MM.1S (cell line): ENCODE data around the gene MOSPD3.
A peak's percentile ranks its signal among the peaks of the same experiment; 100 is the strongest.

Source experiments
- DNase-seq: peaks from one replicate; pipeline ENCODE4 v3.0.0-alpha.2; 2015
- H2AFZ ChIP-seq: fragments of 300-600 bp; sonication (generic); 2 replicates; pipeline ENCODE4 v1.6.0; 2016; ENCODE audit warnings: antibody characterized with exemption, low read length
- H3F3A ChIP-seq: fragments of 300-600 bp; sonication (generic); 2 replicates; pipeline ENCODE4 v1.6.1; 2016; ENCODE audit warnings: mild to moderate bottlenecking, antibody characterized with exemption, low read length, moderate library complexity, mixed read lengths; ENCODE audit not compliant: insufficient read depth
- H3K27ac ChIP-seq: fragments of 300-600 bp; sonication (generic); 2 replicates; pipeline ENCODE4 v1.5.1; 2016; ENCODE audit warnings: mild to moderate bottlenecking, low read length
- H3K27me3 ChIP-seq: fragments of 300-600 bp; sonication (generic); replicated peaks from 2 replicates; pipeline ENCODE4 v1.6.0; 2016; ENCODE audit warnings: low read length; ENCODE audit not compliant: insufficient read depth
- H3K36me3 ChIP-seq: fragments of 300-600 bp; sonication (generic); replicated peaks from 2 replicates; pipeline ENCODE4 v1.6.1; 2016; ENCODE audit warnings: mild to moderate bottlenecking, low read length, mixed read lengths; ENCODE audit not compliant: insufficient read depth
- H3K4me1 ChIP-seq: fragments of 300-600 bp; sonication (generic); 2 replicates; pipeline ENCODE4 v1.6.1; 2016; ENCODE audit warnings: low read length, mixed read lengths
- H3K4me2 ChIP-seq: fragments of 300-600 bp; sonication (generic); 2 replicates; pipeline ENCODE4 v1.6.0; 2016; ENCODE audit warnings: low read depth, low read length
- H3K4me3 ChIP-seq: fragments of 300-600 bp; sonication (generic); 2 replicates; pipeline ENCODE4 v1.5.1; 2016; ENCODE audit warnings: low read length, mixed read lengths
- H3K79me2 ChIP-seq: fragments of 300-600 bp; sonication (generic); 2 replicates; pipeline ENCODE4 v1.6.1; 2016; ENCODE audit warnings: mixed run types, low read length, mixed read lengths
- H3K9ac ChIP-seq: fragments of 300-600 bp; sonication (generic); 2 replicates; pipeline ENCODE4 v1.6.1; 2016; ENCODE audit warnings: low read length, mixed read lengths
- H3K9me2 ChIP-seq: fragments of 300-600 bp; sonication (generic); replicated peaks from 2 replicates; pipeline ENCODE4 v1.6.1; 2016; ENCODE audit warnings: mild to moderate bottlenecking, low read length, mixed read lengths; ENCODE audit not compliant: insufficient read depth
- H3K9me3 ChIP-seq: fragments of 300-600 bp; sonication (generic); replicated peaks from 2 replicates; pipeline ENCODE4 v1.6.1; 2016; ENCODE audit warnings: mild to moderate bottlenecking, low read length, mixed read lengths; ENCODE audit not compliant: insufficient read depth
- H4K20me1 ChIP-seq: fragments of 300-600 bp; sonication (generic); 2 replicates; pipeline ENCODE4 v1.6.1; 2016; ENCODE audit warnings: mild to moderate bottlenecking, low read length, moderate library complexity, mixed read lengths; ENCODE audit not compliant: insufficient read depth
- EZH2 ChIP-seq: fragments of 300-600 bp; sonication (generic); optimal IDR thresholded peaks from 2 replicates; pipeline ENCODE3; 2017; ENCODE audit warnings: low read depth, mild to moderate bottlenecking, antibody characterized with exemption, low read length, mixed read lengths
- EZH2phosphoT487 ChIP-seq: fragments of 300-600 bp; sonication (generic); IDR thresholded peaks from 2 replicates; pipeline ENCODE4 v1.6.1; 2018; ENCODE audit warnings: antibody characterized with exemption, low read length
- TF ChIP-seq, protein P1 (sequence below): fragments of 300-600 bp; sonication (generic); IDR thresholded peaks from 2 replicates; pipeline ENCODE4 v1.5.1; 2016; ENCODE audit warnings: antibody characterized with exemption, low read length, mixed read lengths

MOSPD3 gene

DNA sequence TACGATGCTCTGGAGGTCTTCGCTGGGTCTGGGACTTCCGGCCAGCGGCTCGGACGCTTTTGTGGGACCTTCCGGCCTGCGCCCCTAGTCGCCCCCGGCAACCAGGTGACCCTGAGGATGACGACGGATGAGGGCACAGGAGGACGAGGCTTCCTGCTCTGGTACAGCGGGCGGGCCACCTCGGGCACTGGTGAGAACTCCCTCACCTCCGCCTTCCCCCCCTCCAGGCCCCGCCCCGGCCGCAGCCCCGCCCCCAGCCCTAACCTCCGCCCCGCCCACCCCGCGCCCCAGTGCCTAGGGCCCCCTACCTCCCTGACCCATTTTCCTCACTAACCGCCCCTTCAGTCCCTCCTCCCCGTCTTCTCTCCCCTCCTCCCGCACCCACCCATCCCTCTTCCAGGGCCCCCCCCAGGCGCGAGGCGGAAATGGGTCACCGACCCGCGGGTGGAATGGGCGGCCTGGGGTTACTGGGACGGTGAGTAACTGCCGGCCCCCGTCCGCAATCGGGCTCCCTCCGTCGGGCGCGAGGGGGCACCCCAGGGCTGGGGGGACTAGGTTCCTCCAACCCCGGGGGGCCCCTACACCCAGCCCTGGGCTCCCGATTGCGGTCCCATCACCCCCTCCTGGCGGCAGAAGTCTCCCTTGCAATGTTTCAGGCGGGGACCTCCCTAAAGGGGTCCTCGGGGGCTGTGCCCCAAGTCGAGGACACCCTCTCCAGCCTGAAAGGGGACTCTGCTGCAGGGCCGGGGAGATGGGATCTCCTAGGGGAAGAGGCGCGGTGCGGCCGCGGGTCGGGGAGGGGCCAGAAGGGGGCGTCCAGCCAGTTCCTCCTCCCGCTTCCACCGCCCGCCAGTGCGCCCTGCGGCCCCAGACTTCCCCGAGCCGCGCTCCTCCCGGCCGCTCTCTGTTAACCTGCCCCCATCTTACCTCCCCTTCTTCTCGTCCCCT, 8.0 kb upstream of the MOSPD3 start:
- no peaks in the 10 kb centered on the region for H3F3A ChIP-seq
- no peaks in the 10 kb centered on the region for H3K79me2 ChIP-seq
- H3K4me2 ChIP-seq, result peak overlapping the region; percentile 99
- no peak overlapping the region for H3K27ac ChIP-seq
- no peaks in the 10 kb centered on the region for H3K9me2 ChIP-seq
- no peaks in the 10 kb centered on the region for H3K36me3 ChIP-seq
- H4K20me1 ChIP-seq, result no peaks in the 10 kb centered on the region
- peak overlapping the region; percentile 69 for H3K4me3 ChIP-seq
- H3K9ac ChIP-seq, result peak overlapping the region; percentile 25; the same call in 1 of the 2 replicates
- no peaks in the 10 kb centered on the region for H3K9me3 ChIP-seq
- peak overlapping the region; percentile 89 for H2AFZ ChIP-seq
- H3K4me1 ChIP-seq, result no peaks in the 10 kb centered on the region; the same call in 1 of the 2 replicates
- TF ChIP-seq EZH2 (no peak), EZH2phosphoT487 (no peak)
- TF ChIP-seq, protein P1, sequence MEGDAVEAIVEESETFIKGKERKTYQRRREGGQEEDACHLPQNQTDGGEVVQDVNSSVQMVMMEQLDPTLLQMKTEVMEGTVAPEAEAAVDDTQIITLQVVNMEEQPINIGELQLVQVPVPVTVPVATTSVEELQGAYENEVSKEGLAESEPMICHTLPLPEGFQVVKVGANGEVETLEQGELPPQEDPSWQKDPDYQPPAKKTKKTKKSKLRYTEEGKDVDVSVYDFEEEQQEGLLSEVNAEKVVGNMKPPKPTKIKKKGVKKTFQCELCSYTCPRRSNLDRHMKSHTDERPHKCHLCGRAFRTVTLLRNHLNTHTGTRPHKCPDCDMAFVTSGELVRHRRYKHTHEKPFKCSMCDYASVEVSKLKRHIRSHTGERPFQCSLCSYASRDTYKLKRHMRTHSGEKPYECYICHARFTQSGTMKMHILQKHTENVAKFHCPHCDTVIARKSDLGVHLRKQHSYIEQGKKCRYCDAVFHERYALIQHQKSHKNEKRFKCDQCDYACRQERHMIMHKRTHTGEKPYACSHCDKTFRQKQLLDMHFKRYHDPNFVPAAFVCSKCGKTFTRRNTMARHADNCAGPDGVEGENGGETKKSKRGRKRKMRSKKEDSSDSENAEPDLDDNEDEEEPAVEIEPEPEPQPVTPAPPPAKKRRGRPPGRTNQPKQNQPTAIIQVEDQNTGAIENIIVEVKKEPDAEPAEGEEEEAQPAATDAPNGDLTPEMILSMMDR, result peak; percentile 39
- peaks cover 84% of the 10 kb centered on the region for H3K27me3 ChIP-seq
- peak; percentile 43 for DNase-seq

DNA sequence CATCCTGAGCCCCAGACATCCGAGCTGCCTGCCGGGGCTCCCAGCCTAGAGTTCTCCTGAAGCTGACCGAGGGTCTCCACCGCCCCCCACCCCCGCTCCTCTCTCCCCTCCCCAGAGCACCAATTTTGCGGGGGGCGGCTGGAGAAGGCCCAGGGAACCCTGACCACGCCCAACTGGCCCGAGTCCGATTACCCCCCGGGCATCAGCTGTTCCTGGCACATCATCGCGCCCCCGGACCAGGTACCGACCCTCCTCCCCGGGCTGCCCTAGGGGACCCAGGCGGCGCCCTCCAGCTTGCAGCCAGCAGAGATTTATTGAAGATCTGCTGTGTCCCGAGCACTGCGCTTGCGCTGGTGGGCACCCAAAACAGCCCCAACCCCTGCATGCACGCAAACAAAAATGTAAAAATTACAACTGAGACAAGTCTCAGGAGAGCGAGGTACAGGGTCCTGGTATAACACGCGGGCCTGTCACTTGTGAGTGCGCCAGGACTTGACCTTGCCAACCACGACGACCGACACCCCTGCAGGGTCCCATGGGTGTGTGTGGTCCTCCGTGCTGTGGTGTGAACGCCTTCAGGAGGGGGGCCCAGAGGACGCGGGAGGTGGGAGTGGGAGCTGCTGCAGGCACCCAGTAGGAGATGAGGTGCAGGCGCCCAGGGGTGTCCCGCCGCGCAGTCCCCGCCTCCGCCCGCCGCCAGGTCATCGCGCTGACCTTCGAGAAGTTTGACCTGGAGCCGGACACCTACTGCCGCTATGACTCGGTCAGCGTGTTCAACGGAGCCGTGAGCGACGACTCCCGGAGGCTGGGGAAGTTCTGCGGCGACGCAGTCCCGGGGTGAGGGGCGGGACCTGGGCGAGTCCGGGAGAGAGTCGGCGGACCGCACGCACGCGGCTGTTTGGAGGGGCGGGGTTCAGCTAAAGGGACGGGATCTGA, 7.1 kb upstream of the MOSPD3 start:
- no peaks in the 10 kb centered on the region for H3K9me2 ChIP-seq
- peak overlapping the region; percentile 69 for H3K4me3 ChIP-seq
- peak overlapping the region; percentile 99 for H3K4me2 ChIP-seq
- TF ChIP-seq EZH2 (peak; percentile 64), EZH2phosphoT487 (no peak)
- no peak overlapping the region; the same call in 1 of the 2 replicates for H3K9ac ChIP-seq
- DNase-seq, result no peak
- peaks cover 85% of the 10 kb centered on the region for H3K27me3 ChIP-seq
- no peaks in the 10 kb centered on the region for H3K36me3 ChIP-seq
- H3K27ac ChIP-seq, result no peak overlapping the region
- H3K79me2 ChIP-seq, result no peaks in the 10 kb centered on the region
- no peaks in the 10 kb centered on the region; the same call in 1 of the 2 replicates for H3K4me1 ChIP-seq
- no peaks in the 10 kb centered on the region for H4K20me1 ChIP-seq
- H3F3A ChIP-seq, result no peaks in the 10 kb centered on the region
- no peaks in the 10 kb centered on the region for H3K9me3 ChIP-seq
- peak overlapping the region; percentile 89 for H2AFZ ChIP-seq

GRCh38 chr7:100606313-100606712, 6.0 kb upstream of the MOSPD3 start:
- Histone ChIP-seq H3K9me2 (no peaks in the 10 kb centered on the region), H3K79me2 (no peaks in the 10 kb centered on the region), H2AFZ (no peak overlapping the region), H3K9ac (no peak overlapping the region), H3K27me3 (peaks cover 91% of the 10 kb centered on the region), H4K20me1 (no peaks in the 10 kb centered on the region), H3K27ac (no peak overlapping the region), H3K9me3 (no peaks in the 10 kb centered on the region), H3K4me2 (no peak overlapping the region), H3K4me3 (no peak overlapping the region), H3K36me3 (no peaks in the 10 kb centered on the region), H3K4me1 (no peaks in the 10 kb centered on the region; the same call in 1 of the 2 replicates), H3F3A (peaks cover 4% of the 10 kb centered on the region; the same call in 1 of the 2 replicates)
- TF ChIP-seq EZH2 (no peak), EZH2phosphoT487 (no peak)
- TF ChIP-seq, protein P1, result no peak
- no peak for DNase-seq
